SK-N-MC (cell line): ENCODE measurements around the gene GPR39.

ENCODE experiments used
- DNase-seq: peaks from one replicate; pipeline ENCODE4 v3.0.0-alpha.2; 2011; ENCODE audit warnings: low read depth, low spot score
- H3K27ac ChIP-seq: fragments of 200-600 bp; sonication (generic); 2 replicates; pipeline ENCODE4 v1.5.1; 2016; ENCODE audit warnings: mixed run types
- H3K36me3 ChIP-seq: fragments of 200-600 bp; sonication (generic); 2 replicates; pipeline ENCODE4 v1.6.1; 2017; ENCODE audit warnings: antibody characterized with exemption, low read length, mixed read lengths; ENCODE audit not compliant: insufficient read depth
- H3K4me3 ChIP-seq: fragments of 200-600 bp; sonication (generic); 2 replicates; pipeline ENCODE4 v1.5.1; 2016
- H3K9ac ChIP-seq: fragments of 200-600 bp; sonication (generic); 2 replicates; pipeline ENCODE4 v1.8.0; 2017; ENCODE audit warnings: mixed run types, mixed read lengths; ENCODE audit not compliant: insufficient read length
- H3K9me3 ChIP-seq: fragments of 200-600 bp; sonication (generic); 2 replicates; pipeline ENCODE4 v1.6.1; 2017; ENCODE audit warnings: low read depth, mild to moderate bottlenecking, antibody characterized with exemption, low read length, moderate library complexity, mixed read lengths
- EZH2 ChIP-seq: fragments of 200-600 bp; sonication (generic); IDR thresholded peaks from one replicate; pipeline ENCODE4 v1.6.1; 2017; ENCODE audit warnings: antibody characterized with exemption
- FOXP2 ChIP-seq: optimal IDR thresholded peaks from 2 replicates; pipeline ENCODE3; 2011; ENCODE audit warnings: mild to moderate bottlenecking, moderate library complexity; ENCODE audit not compliant: insufficient read depth; ENCODE audit errors: extremely low read length, control extremely low read depth
- POLR2AphosphoS5 ChIP-seq: IDR thresholded peaks from 2 replicates; pipeline ENCODE4 v1.6.1; 2012; ENCODE audit warnings: mild to moderate bottlenecking, low read depth, low read length, borderline replicate concordance

GPR39 gene

DNA sequence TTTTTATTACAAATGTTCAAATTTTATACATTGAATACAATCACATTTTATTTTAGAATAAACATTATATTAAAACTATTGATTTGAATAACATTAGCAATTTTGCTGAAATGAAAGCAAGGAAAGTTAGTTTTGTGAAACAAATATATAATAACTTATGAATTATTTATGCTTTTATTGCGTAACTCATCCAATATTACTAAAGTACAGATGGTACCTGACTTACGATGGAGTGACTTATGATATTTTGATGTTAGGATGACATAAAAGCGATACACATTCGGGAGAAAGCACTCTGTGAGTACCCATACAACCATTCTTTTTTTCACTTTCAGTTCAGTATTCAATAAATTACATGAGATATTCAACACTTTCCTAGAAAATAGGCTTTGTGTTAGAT is 26.5 kb downstream of the GPR39 start:
- no peak for DNase-seq
- Histone ChIP-seq H3K36me3 (no peaks in the 10 kb centered on the region), H3K4me3 (no peak overlapping the region), H3K9ac (no peak overlapping the region), H3K9me3 (no peaks in the 10 kb centered on the region), H3K27ac (no peak overlapping the region)
- TF ChIP-seq EZH2 (no peak), FOXP2 (no peak), POLR2AphosphoS5 (no peak)

DNA sequence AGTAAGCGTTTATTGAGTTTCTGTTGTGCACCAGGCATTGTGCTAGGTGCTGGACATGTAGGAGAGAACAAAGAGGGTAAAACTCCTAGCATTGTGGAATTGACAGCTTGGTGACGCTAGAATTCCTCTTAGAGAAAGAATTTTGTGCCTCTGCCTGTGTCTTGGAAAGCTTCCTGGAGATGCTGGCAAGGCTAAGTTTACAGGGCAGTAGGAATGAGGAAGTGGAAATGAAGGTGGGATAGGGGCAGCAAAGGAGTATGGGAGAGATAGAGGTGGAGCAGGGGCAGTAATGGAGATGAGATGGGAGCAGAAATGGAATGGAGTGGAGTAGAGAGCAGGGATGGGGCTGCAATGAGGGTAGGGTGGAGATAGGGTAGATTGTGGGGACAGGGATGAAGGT is 29.8 kb downstream of the GPR39 start:
- H3K27ac ChIP-seq = no peak overlapping the region
- no peaks in the 10 kb centered on the region for H3K36me3 ChIP-seq
- TF ChIP-seq EZH2 = no peak
- no peak for TF ChIP-seq FOXP2
- no peak for TF ChIP-seq POLR2AphosphoS5
- no peak overlapping the region for H3K4me3 ChIP-seq
- no peak overlapping the region for H3K9ac ChIP-seq
- no peaks in the 10 kb centered on the region for H3K9me3 ChIP-seq
- DNase-seq = no peak

DNA sequence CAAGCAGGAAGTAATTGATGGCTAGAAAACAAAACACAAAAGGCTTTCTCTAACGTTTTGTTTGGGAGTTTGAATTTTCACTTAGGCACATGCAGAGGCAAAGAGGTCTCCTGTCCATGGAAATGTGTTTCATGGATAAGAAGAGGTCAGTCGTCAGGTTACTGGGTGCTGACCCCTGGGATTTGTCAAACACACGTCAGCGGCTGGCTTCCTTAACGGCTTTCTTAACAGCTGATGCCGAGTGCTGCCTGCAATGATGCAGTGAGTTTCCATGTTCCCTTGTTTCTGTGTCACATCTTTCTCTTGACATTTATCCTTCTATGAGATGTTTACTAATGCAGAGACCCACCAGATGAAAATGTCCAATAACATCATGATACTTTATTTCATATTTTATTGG is 31.7 kb downstream of the GPR39 start:
- Histone ChIP-seq H3K36me3 (no peaks in the 10 kb centered on the region), H3K27ac (no peak overlapping the region), H3K9me3 (no peaks in the 10 kb centered on the region), H3K4me3 (no peak overlapping the region), H3K9ac (no peak overlapping the region)
- no peak for DNase-seq
- TF ChIP-seq FOXP2 (no peak), EZH2 (no peak), POLR2AphosphoS5 (no peak)

DNA sequence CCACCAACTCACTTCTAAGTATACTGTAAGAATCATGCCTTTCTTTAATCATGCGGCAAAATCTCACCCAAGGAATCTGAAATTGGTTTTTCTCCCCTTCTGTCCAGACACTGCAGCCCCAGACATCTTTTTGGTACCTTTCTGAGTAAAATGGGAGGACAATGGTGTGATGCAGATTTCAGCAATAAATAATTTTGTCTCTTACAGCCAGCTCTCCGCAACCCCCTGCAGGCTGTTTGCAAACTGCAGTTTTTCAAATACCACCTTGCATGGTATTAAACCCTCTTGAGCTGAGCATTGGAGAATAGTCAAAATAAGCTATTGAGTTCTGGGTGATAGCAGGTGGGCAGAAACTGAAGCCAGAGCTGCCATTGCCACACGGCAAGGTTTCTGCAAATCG is 32.2 kb downstream of the GPR39 start:
- DNase-seq = no peak
- Histone ChIP-seq H3K9ac (no peak overlapping the region), H3K9me3 (no peaks in the 10 kb centered on the region), H3K4me3 (no peak overlapping the region), H3K27ac (no peak overlapping the region), H3K36me3 (no peaks in the 10 kb centered on the region)
- TF ChIP-seq POLR2AphosphoS5 (no peak), EZH2 (no peak), FOXP2 (no peak)

DNA sequence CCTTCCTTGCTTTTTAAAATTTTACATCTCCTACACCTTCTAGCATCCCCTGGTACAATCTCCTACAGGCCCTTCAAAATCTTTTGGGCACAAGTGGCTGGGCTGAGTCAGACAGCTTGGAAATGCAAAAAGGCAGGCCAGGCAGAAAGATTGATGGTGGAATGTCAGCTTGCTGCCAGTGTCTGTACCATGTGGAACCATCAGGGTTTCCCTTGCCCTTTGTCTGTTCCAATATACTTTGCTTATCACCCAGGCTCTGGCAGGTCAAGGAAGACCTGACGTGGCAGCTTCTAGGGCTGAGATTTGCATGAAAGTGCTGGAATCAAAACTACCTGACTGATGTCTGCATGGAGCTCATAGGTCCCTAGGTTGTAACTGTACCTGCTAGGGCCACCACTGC is 33.3 kb downstream of the GPR39 start:
- no peak for TF ChIP-seq POLR2AphosphoS5
- TF ChIP-seq EZH2 = no peak
- TF ChIP-seq FOXP2 = no peak
- no peak overlapping the region for H3K9ac ChIP-seq
- no peak for DNase-seq
- no peaks in the 10 kb centered on the region for H3K36me3 ChIP-seq
- no peaks in the 10 kb centered on the region for H3K9me3 ChIP-seq
- H3K27ac ChIP-seq = no peak overlapping the region
- H3K4me3 ChIP-seq = no peak overlapping the region

DNA sequence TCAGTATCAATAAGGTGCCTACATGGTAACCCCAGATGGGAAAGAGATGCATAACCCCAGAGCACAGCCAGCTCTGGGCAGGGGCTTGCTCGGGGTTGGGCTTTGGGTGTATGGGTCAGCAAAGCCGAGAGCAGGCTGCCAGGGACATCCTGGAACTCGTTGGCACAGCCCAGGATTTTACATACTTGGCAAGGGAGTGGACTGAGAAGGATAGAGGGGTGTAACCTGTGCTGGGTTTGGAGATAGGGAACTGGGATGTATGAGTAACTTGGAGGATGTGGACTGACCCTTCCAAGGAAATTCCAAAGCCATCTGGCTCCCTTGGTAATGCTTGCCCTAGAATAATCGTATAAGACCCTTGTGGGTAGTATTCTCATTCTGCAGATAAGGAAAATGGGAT is 44.2 kb downstream of the GPR39 start:
- TF ChIP-seq POLR2AphosphoS5 (no peak), FOXP2 (no peak)
- DNase-seq = no peak
- Histone ChIP-seq H3K9me3 (0 out of 2 replicates have a peak, but pooled peaks cover 2% of the 10 kb centered on the region), H3K36me3 (no peaks in the 10 kb centered on the region), H3K9ac (no peak overlapping the region), H3K4me3 (no peak overlapping the region), H3K27ac (no peak overlapping the region)

DNA sequence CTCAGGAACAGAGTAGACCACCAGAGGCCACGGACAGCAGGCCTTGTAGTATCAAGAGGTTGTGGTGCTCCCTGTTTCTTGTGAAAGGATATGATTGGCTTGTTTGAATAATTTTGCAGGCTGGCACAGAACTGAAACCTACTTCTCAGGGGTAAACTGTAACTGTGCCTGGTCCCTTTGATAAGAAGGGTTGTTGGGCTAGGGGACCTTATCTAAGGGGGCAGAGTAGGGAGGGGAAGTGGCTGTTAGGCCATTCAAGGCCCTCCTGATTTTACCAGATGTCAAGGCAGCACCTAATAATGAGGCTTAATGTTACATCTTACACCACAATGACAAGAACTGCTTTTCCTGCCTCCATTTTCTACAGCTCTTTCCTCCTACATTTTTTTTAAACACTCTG is 45.6 kb downstream of the GPR39 start:
- H3K36me3 ChIP-seq = no peaks in the 10 kb centered on the region
- DNase-seq = no peak
- TF ChIP-seq EZH2 (no peak), POLR2AphosphoS5 (no peak), FOXP2 (no peak)
- H3K9ac ChIP-seq = no peak overlapping the region
- peaks cover 10% of the 10 kb centered on the region; the same call in 1 of the 2 replicates for H3K9me3 ChIP-seq
- H3K4me3 ChIP-seq = no peak overlapping the region
- no peak overlapping the region for H3K27ac ChIP-seq

DNA sequence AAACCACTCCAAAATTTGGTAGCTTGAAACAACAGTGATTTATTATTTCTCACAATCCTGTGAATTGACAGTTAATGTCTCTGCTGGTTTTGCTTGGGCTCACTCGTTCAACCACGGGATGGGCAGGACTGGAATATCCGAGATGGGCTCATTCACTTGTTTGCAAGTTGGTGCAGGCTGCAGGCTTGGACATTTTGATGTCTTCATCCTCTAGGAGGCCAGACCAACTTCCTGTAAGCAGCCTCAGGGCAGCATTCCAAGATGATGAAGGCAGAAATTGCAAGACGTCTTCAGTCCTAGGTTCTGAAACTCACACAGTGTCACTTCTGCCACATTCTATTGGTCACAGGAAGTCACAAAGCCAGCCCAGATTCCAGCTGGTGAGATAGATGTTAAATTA is 47.1 kb downstream of the GPR39 start:
- TF ChIP-seq EZH2 (no peak), POLR2AphosphoS5 (no peak), FOXP2 (no peak)
- H3K9me3 ChIP-seq = peaks cover 11% of the 10 kb centered on the region; the same call in 1 of the 2 replicates
- DNase-seq = no peak

DNA sequence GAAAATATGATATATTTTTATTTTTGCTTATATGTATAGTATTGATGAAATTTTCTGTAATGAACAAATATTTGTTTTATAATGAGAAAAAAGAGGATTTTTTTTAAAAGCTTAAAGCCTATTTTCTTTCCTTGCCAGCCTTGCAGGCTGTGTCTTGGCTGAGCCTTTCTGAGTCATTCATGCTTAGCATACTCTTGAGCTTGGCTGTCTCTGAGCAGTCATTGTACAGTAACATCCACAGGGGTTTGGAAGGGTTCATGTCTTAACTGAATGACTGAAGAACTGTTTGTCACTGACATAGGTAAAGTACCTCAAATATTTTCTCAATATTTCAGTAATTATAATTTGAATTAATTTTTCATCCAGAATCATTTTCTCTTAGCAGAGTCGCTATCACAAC is 49.3 kb downstream of the GPR39 start:
- no peak overlapping the region for H3K27ac ChIP-seq
- DNase-seq = no peak
- no peak overlapping the region for H3K4me3 ChIP-seq
- H3K9me3 ChIP-seq = peaks cover 11% of the 10 kb centered on the region; the same call in 1 of the 2 replicates
- H3K9ac ChIP-seq = no peak overlapping the region
- H3K36me3 ChIP-seq = no peaks in the 10 kb centered on the region
- TF ChIP-seq POLR2AphosphoS5 (no peak), EZH2 (no peak), FOXP2 (no peak)

More for the DNA sequence above, 47.1 kb downstream of the GPR39 start:
- H3K9ac ChIP-seq = no peak overlapping the region
- no peak overlapping the region for H3K27ac ChIP-seq
- H3K36me3 ChIP-seq = no peaks in the 10 kb centered on the region
- no peak overlapping the region for H3K4me3 ChIP-seq
